H54 (cell line): ENCODE measurements around the gene ENPP6.

Source experiments
- DNase-seq: peaks from one replicate; pipeline ENCODE4 v3.0.0; 2011; ENCODE audit warnings: low spot score, mixed read lengths; ENCODE audit not compliant: insufficient read length
- FAIRE-seq: peaks from 3 replicates; lab custom pipeline; 2011; peaks lifted over from hg19 to GRCh38; lab: Jason Lieb, UNC
- POLR2A ChIP-seq: IDR thresholded peaks from 2 replicates; pipeline ENCODE4 v1.6.1; 2011; ENCODE audit warnings: low read depth, mild to moderate bottlenecking, low read length

Gene ENPP6

GRCh38 chr4:184251670-184251980, 34.0 kb upstream of the ENPP6 start:
- DNase-seq: no peak
- no peak for TF ChIP-seq POLR2A
- no peak for FAIRE-seq

GRCh38 chr4:184250795-184251669, 33.4 kb upstream of the ENPP6 start:
- no peak for FAIRE-seq
- peak; percentile 15 for DNase-seq
- no peak for TF ChIP-seq POLR2A

- TF ChIP-seq POLR2A: no peak
- FAIRE-seq: no peak
- DNase-seq: no peak
Measured at GRCh38 chr4:184248216-184248615, 30.5 kb upstream of the ENPP6 start.

- DNase-seq (no peak), FAIRE-seq (no peak)
- no peak for TF ChIP-seq POLR2A
Measured at GRCh38 chr4:184247421-184247820, 29.7 kb upstream of the ENPP6 start.

- FAIRE-seq (no peak), DNase-seq (no peak)
Measured at GRCh38 chr4:184246426-184246825, 28.8 kb upstream of the ENPP6 start.

GRCh38 chr4:184238072-184238745, 20.5 kb upstream of the ENPP6 start:
- DNase-seq (no peak), FAIRE-seq (no peak)
- TF ChIP-seq POLR2A: no peak

More at GRCh38 chr4:184246426-184246825, 28.8 kb upstream of the ENPP6 start:
- TF ChIP-seq POLR2A: no peak

GRCh38 chr4:184237612-184238011, 19.9 kb upstream of the ENPP6 start:
- DNase-seq: no peak
- FAIRE-seq: no peak
- no peak for TF ChIP-seq POLR2A

GRCh38 chr4:184235526-184235925, 17.9 kb upstream of the ENPP6 start:
- no peak for FAIRE-seq
- no peak for TF ChIP-seq POLR2A

GRCh38 chr4:184234155-184234554, 16.5 kb upstream of the ENPP6 start:
- no peak for TF ChIP-seq POLR2A
- no peak for DNase-seq
- FAIRE-seq: no peak

More at GRCh38 chr4:184235526-184235925, 17.9 kb upstream of the ENPP6 start:
- no peak for DNase-seq

GRCh38 chr4:184232975-184233374, 15.3 kb upstream of the ENPP6 start:
- TF ChIP-seq POLR2A: no peak
- DNase-seq (no peak), FAIRE-seq (no peak)

GRCh38 chr4:184232202-184232601, 14.5 kb upstream of the ENPP6 start:
- no peak for FAIRE-seq
- DNase-seq: no peak
- TF ChIP-seq POLR2A: no peak

GRCh38 chr4:184231573-184231972, 13.9 kb upstream of the ENPP6 start:
- no peak for TF ChIP-seq POLR2A
- no peak for DNase-seq
- no peak for FAIRE-seq

- DNase-seq (no peak), FAIRE-seq (no peak)
- TF ChIP-seq POLR2A: no peak
Measured at GRCh38 chr4:184228056-184228705, 10.5 kb upstream of the ENPP6 start.

GRCh38 chr4:184216515-184216914, 1.2 kb downstream of the ENPP6 start:
- no peak for TF ChIP-seq POLR2A
- DNase-seq (no peak), FAIRE-seq (no peak)
